GM23248 (cell line): Measurements from ENCODE around the gene DPP10. TPM values are rescaled to one million over a fixed set of nuclear protein-coding genes. Genes with fewer than 3 reads are reported as not detected.
"Not testable (repeated sequence)": the region's sequence is repeated elsewhere in the genome, so short reads cannot be mapped to it uniquely, and the experiment has no call there.

ENCODE experiments used
- DNase-seq: peaks from one replicate; pipeline ENCODE4 v3.0.0-alpha.2; 2015
- H2AFZ ChIP-seq: fragments of 200-600 bp; sonication (generic); 2 replicates; pipeline ENCODE4 v1.6.1; 2016; ENCODE audit warnings: antibody characterized with exemption
- H3F3A ChIP-seq: fragments of 200-600 bp; sonication (generic); 2 replicates; pipeline ENCODE4 v1.6.1; 2016; ENCODE audit warnings: mild to moderate bottlenecking, antibody characterized with exemption, mixed run types; ENCODE audit not compliant: insufficient read depth
- H3K27ac ChIP-seq: fragments of 200-600 bp; sonication (generic); 2 replicates; pipeline ENCODE4 v1.5.1; 2016; ENCODE audit warnings: mild to moderate bottlenecking
- H3K27me3 ChIP-seq: fragments of 200-600 bp; sonication (generic); replicated peaks from 2 replicates; pipeline ENCODE4 v1.6.1; 2016; ENCODE audit warnings: mild to moderate bottlenecking; ENCODE audit not compliant: insufficient read depth
- H3K36me3 ChIP-seq: fragments of 200-600 bp; sonication (generic); 2 replicates; pipeline ENCODE4 v1.6.1; 2016; ENCODE audit warnings: low read depth, mild to moderate bottlenecking
- H3K4me1 ChIP-seq: fragments of 200-600 bp; sonication (generic); 2 replicates; pipeline ENCODE4 v1.6.1; 2016; ENCODE audit warnings: mild to moderate bottlenecking; ENCODE audit not compliant: insufficient read depth
- H3K4me2 ChIP-seq: fragments of 200-600 bp; sonication (generic); one replicate; pipeline ENCODE4 v1.6.1; 2016; ENCODE audit warnings: mild to moderate bottlenecking; ENCODE audit not compliant: unreplicated experiment
- H3K4me3 ChIP-seq: fragments of 200-600 bp; sonication (generic); 2 replicates; pipeline ENCODE4 v1.5.1; 2016; ENCODE audit warnings: mild to moderate bottlenecking
- H3K79me2 ChIP-seq: fragments of 200-600 bp; sonication (generic); 2 replicates; pipeline ENCODE4 v1.6.1; 2016; ENCODE audit warnings: mild to moderate bottlenecking; ENCODE audit not compliant: insufficient read depth
- H3K9ac ChIP-seq: fragments of 200-600 bp; sonication (generic); 2 replicates; pipeline ENCODE4 v1.6.1; 2016; ENCODE audit warnings: mild to moderate bottlenecking
- H3K9me2 ChIP-seq: fragments of 200-600 bp; sonication (generic); 2 replicates; pipeline ENCODE4 v1.6.1; 2016; ENCODE audit warnings: mixed run types, mild to moderate bottlenecking, moderate library complexity; ENCODE audit not compliant: insufficient read depth
- H3K9me3 ChIP-seq: fragments of 200-600 bp; sonication (generic); one replicate; pipeline ENCODE4 v1.6.1; 2017; ENCODE audit warnings: low read depth
- H4K20me1 ChIP-seq: fragments of 200-600 bp; sonication (generic); 2 replicates; pipeline ENCODE4 v1.6.0; 2016; ENCODE audit not compliant: insufficient read depth
- EZH2 ChIP-seq: fragments of 200-600 bp; sonication (generic); IDR thresholded peaks from 2 replicates; pipeline ENCODE4 v1.6.1; 2018; ENCODE audit warnings: antibody characterized with exemption, mild to moderate bottlenecking; ENCODE audit not compliant: insufficient read depth, poor library complexity, severe bottlenecking
- EZH2phosphoT487 ChIP-seq: fragments of 200-600 bp; sonication (generic); IDR thresholded peaks from 2 replicates; pipeline ENCODE4 v1.6.1; 2018; ENCODE audit warnings: antibody characterized with exemption, moderate library complexity, mild to moderate bottlenecking, low read depth; ENCODE audit not compliant: insufficient read depth
- WGBS, 2 experiments: methylation state at CpG; one replicate each; pipeline ENCODE4 v1.1.6; 2015 to 2017; ENCODE audit warnings: low lambda C conversion rate in 2 of 2, low coverage in 1 of 2; ENCODE audit errors: missing lambda C conversion rate in 2 of 2; 5-methylcytosine and 5-hydroxymethylcytosine counted together
- in situ Hi-C: fragments of 300-500 bp; cut with MboI; formaldehyde crosslinking; loops from 2 replicates; pipeline ENCODE4 v1.15.0; 2020
- polyA plus RNA-seq: library from polyadenylated mRNA; unstranded; fragments of >200 nt; fragmentation: Nextera tagmentation; extraction: Ambion mirVana; gene quantifications from 2 replicates; pipeline ENCODE4 v1.2.1, GENCODE V29; 2016
- total RNA-seq: library from RNA; depleted of rRNA; stranded (reverse); fragments of >200 nt; shearing (Covaris generic); gene quantifications from 2 replicates; pipeline ENCODE4 v1.2.3, GENCODE V29; 2014

Gene DPP10
- total and polyA plus RNA-seq, 2 experiments from 2014 or later, result not detected

DNA sequence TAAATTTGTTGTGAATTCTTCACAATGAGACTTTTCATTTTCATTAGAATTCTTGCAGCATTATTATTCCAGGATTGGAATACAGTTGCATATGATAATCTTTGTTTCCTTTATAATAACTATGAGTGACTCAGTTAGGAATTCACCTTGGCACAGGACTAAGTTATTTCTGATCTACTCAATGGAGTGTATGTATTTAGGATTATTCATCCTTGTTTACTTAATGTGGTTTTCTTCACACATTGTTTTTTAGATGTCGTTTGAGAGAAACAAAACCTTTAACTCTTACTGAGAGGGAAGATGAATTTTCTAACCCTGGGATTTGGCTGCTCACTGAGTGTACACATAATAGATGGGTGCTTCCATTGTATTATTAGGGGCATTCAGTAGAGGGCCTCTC lies 970.1 kb downstream of the DPP10 start:
- Histone ChIP-seq H4K20me1 (no peaks in the 10 kb centered on the region), H3K79me2 (no peaks in the 10 kb centered on the region), H3K36me3 (no peaks in the 10 kb centered on the region), H3F3A (no peaks in the 10 kb centered on the region), H3K27me3 (no peaks in the 10 kb centered on the region), H2AFZ (no peak overlapping the region), H3K9ac (no peak overlapping the region), H3K9me2 (no peaks in the 10 kb centered on the region), H3K9me3 (no peaks in the 10 kb centered on the region), H3K4me2 (no peak overlapping the region), H3K4me1 (no peaks in the 10 kb centered on the region), H3K4me3 (no peak overlapping the region), H3K27ac (no peak overlapping the region)
- TF ChIP-seq EZH2 (no peak), EZH2phosphoT487 (no peak)
- in situ Hi-C loops, result no loop called here
- DNase-seq, result no peak
- WGBS, 2 experiments, result 0% methylated on average over 1 of the region's 1 CpG

DNA sequence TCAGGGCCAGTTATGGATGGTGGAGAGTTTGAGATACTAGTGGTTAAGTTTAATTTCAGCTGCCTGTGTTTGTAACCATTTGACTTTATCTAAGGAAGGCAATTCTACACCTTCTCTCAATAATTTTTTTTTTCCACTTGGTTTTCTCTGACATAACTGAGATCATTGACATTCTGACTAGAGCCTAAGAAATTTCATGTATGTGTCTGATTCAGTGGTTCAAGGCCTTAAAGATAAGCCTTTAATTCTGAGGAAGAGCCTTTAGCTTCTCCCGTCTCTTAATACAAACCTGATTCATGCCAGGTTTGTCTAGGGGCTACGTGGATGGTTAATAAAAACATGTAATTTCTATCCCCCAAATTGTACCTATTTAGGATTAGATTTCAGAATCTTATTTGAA lies 971.4 kb downstream of the DPP10 start:
- Histone ChIP-seq H3K27me3 (no peaks in the 10 kb centered on the region), H4K20me1 (no peaks in the 10 kb centered on the region), H2AFZ (no peak overlapping the region), H3K4me1 (no peaks in the 10 kb centered on the region), H3K9ac (no peak overlapping the region), H3K27ac (no peak overlapping the region), H3K4me2 (no peak overlapping the region), H3F3A (no peaks in the 10 kb centered on the region), H3K36me3 (no peaks in the 10 kb centered on the region), H3K9me3 (no peaks in the 10 kb centered on the region), H3K4me3 (no peak overlapping the region), H3K79me2 (no peaks in the 10 kb centered on the region), H3K9me2 (no peaks in the 10 kb centered on the region)
- no peak for DNase-seq
- in situ Hi-C loops, result no loop called here
- WGBS, 2 experiments, result 12 to 22% methylated on average over 2 of the region's 2 CpGs
- TF ChIP-seq EZH2phosphoT487, result no peak
- TF ChIP-seq EZH2, result no peak

DNA sequence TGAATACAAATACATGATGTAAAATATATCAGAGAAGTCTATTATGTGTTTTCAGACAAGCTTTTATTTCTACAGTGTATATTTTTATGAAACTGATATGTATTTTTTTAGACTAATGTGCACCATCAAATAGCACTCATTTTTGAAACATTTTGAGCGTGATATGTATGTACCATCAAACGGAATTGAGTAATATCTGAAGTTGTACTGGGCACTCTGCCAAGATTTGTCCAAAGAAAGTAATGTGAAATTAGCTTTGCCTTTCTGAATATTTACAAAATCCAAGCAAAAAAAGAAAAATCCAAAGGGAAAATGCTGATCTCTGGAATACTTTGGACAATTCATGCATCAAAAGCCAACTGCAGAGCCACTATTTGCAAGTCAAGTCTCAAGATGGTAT lies 972.0 kb downstream of the DPP10 start:
- Histone ChIP-seq H3K4me1 (no peaks in the 10 kb centered on the region), H3F3A (no peaks in the 10 kb centered on the region), H3K79me2 (no peaks in the 10 kb centered on the region), H3K9me2 (no peaks in the 10 kb centered on the region), H3K27me3 (no peaks in the 10 kb centered on the region), H3K27ac (no peak overlapping the region), H3K9me3 (no peaks in the 10 kb centered on the region), H3K4me2 (no peak overlapping the region), H3K9ac (no peak overlapping the region), H3K4me3 (no peak overlapping the region), H4K20me1 (no peaks in the 10 kb centered on the region), H3K36me3 (no peaks in the 10 kb centered on the region), H2AFZ (no peak overlapping the region)
- no peak for DNase-seq
- TF ChIP-seq EZH2phosphoT487, result no peak
- TF ChIP-seq EZH2, result no peak
- in situ Hi-C loops, result no loop called here
- WGBS, 2 experiments, result 2 to 9% methylated on average over 2 of the region's 2 CpGs

DNA sequence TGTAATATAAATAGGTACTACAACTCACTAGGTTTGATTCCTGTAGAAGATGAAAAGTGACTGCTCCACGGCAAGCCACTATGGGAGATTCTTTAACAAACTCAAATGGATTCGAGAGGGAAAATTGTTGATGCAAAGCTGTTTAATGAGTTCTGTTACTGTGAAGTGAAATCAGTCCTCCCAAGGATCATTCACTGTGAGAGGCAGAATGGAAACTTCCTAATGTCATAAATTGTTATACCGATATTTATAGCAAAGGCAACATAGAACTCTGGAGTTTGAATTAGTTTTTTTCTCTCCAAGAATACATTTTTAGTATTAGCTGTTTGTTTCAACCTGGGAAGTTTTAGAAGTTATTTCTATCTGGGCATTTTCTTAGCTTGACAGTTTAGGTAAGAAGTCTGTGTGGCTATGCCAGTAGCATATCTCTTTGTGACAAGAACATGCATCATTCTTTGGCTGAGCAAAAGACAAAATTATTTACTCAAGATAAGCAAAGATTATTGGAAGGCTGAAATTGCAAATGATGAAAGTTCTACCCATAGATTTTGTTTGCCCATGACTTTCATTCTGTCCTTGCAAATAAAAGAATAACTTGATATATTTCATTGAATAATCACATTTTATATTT lies 979.7 kb downstream of the DPP10 start:
- Histone ChIP-seq H3K36me3 (no peaks in the 10 kb centered on the region), H3K9me3 (no peaks in the 10 kb centered on the region), H3K27me3 (no peaks in the 10 kb centered on the region), H2AFZ (no peak overlapping the region), H3K9me2 (no peaks in the 10 kb centered on the region), H3K4me2 (no peak overlapping the region), H3K9ac (no peak overlapping the region), H3F3A (no peaks in the 10 kb centered on the region), H3K4me1 (no peaks in the 10 kb centered on the region), H3K27ac (no peak overlapping the region), H3K4me3 (no peak overlapping the region), H4K20me1 (no peaks in the 10 kb centered on the region; the same call in 1 of the 2 replicates), H3K79me2 (no peaks in the 10 kb centered on the region)
- in situ Hi-C loops, result no loop called here
- DNase-seq, result no peak
- TF ChIP-seq EZH2phosphoT487, result no peak
- TF ChIP-seq EZH2, result no peak
- 13 to 14% methylated on average over 3 of the region's 3 CpGs for WGBS, 2 experiments

DNA sequence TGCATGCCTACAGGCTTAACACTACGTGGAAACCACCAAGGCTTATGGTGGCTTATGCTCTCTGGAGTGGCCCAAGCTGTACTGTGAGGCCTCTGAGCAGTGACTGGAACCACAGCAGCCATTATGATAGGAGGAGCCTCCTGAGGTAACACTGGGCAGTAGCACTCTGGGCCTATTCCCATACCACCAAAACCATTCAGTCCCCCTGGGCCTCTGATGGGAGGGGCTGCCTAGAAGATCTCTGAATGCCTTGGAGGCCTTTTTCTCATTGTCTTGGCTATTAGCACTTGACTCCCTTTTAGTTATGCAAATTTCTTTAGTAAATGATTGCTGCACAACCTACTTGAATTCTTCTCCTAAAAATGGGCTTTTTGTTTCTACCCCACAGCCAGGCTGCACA lies 985.0 kb downstream of the DPP10 start:
- 0% methylated on average over 1 of the region's 1 CpG for WGBS, 2 experiments
- no peaks in the 10 kb centered on the region for H3K9me3 ChIP-seq

DNA sequence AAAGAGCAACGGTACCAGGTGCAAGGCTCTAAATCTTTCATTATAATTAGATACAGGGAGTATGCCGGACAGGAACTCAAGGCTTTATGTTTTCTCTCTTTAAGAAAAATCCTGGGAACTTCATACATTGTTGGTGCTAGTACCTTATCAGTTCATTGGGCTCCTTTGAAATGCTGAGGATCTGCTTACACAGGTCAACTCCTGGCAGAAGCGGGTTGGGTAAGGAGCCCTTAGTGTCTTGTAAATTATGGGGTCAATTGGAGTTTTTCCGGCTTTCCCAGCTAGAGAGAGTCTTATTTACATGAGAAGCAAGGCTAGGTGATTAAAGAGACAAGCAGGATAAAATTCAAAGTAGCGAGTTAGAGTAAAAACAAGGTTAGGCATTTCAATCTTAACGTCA lies 998.3 kb downstream of the DPP10 start:
- H3K4me2 ChIP-seq, H3K9me2 ChIP-seq, H3K27me3 ChIP-seq, H4K20me1 ChIP-seq, in situ Hi-C loops, H2AFZ ChIP-seq, H3K79me2 ChIP-seq, H3K36me3 ChIP-seq, H3K27ac ChIP-seq, H3K4me1 ChIP-seq, H3K9me3 ChIP-seq, H3F3A ChIP-seq, H3K9ac ChIP-seq, DNase-seq, H3K4me3 ChIP-seq: not testable (repeated sequence)
- 14 to 15% methylated on average over 6 of the region's 6 CpGs for WGBS, 2 experiments

More for the DNA sequence above, 985.0 kb downstream of the DPP10 start:
- no peaks in the 10 kb centered on the region for H3K4me1 ChIP-seq
- H3F3A ChIP-seq, result no peaks in the 10 kb centered on the region
- no peaks in the 10 kb centered on the region for H3K9me2 ChIP-seq
- no peaks in the 10 kb centered on the region for H3K27me3 ChIP-seq
- H3K9ac ChIP-seq, result no peak overlapping the region
- no peak overlapping the region for H3K4me2 ChIP-seq
- no peak for DNase-seq
- H4K20me1 ChIP-seq, result no peaks in the 10 kb centered on the region
- in situ Hi-C loops, result no loop called here
- no peaks in the 10 kb centered on the region for H3K36me3 ChIP-seq
- H3K79me2 ChIP-seq, result no peaks in the 10 kb centered on the region
- H3K4me3 ChIP-seq, result no peak overlapping the region
- no peak overlapping the region for H3K27ac ChIP-seq
- TF ChIP-seq EZH2 (no peak), EZH2phosphoT487 (no peak)
- no peak overlapping the region for H2AFZ ChIP-seq
